A549 treated with AZD9567 at 1 μM for 4 hours (cell line): Measurements from ENCODE around the gene MPI. TPM values are rescaled to one million over a fixed set of nuclear protein-coding genes. Genes with fewer than 3 reads are reported as not detected.

Experiments used
- total RNA-seq: library from RNA; stranded (reverse); fragments of 200-300 nt; extraction: Qiagen RNA extraction; gene quantifications from 5 replicates; pipeline ENCODE4 v1.2.3, GENCODE V29; 2022; ENCODE audit not compliant: insufficient read depth

MPI gene, protein sequence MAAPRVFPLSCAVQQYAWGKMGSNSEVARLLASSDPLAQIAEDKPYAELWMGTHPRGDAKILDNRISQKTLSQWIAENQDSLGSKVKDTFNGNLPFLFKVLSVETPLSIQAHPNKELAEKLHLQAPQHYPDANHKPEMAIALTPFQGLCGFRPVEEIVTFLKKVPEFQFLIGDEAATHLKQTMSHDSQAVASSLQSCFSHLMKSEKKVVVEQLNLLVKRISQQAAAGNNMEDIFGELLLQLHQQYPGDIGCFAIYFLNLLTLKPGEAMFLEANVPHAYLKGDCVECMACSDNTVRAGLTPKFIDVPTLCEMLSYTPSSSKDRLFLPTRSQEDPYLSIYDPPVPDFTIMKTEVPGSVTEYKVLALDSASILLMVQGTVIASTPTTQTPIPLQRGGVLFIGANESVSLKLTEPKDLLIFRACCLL
- total RNA-seq: 24.8 to 33.8 TPM (median 31.8 TPM) in 5 replicates

DNA sequence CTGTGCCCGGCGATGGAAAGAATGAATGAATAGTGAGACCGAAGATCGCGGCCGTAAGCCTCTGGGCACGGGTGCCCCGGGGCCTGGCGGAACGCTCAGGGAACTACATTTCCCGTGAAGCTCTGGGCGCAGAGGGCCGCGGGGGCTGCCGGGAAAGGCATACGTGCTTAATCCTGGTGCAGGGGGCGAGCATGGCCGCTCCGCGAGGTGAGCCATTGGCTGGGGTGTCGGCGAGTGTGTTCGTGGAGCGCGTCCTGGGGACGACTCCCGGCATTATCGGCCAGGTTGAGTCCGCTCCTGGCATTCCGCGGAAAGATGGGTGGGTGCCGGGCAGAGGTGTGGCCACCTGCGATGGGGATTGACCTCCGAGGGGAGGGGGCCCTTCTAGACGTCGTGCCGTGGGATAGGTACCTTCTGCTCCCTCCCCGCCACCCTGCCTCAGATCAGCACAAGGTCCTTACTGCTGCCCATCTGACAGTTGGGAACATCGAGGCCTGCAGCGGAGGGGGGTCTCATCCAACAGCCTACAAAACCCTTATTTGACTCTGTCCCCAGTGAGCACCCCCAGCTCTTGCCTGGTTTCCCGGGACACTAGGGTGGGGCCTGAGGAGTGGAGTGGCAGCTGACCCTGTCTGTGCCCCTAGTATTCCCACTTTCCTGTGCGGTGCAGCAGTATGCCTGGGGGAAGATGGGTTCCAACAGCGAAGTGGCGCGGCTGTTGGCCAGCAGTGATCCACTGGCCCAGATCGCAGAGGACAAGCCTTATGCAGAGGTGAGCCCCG lies at the start of gene MPI:
Gene MPI, plus strand, starts transcription at position 160 of the 782 bp plus-strand sequence. Its CDS starts 32 bp downstream, at position 192.

DNA sequence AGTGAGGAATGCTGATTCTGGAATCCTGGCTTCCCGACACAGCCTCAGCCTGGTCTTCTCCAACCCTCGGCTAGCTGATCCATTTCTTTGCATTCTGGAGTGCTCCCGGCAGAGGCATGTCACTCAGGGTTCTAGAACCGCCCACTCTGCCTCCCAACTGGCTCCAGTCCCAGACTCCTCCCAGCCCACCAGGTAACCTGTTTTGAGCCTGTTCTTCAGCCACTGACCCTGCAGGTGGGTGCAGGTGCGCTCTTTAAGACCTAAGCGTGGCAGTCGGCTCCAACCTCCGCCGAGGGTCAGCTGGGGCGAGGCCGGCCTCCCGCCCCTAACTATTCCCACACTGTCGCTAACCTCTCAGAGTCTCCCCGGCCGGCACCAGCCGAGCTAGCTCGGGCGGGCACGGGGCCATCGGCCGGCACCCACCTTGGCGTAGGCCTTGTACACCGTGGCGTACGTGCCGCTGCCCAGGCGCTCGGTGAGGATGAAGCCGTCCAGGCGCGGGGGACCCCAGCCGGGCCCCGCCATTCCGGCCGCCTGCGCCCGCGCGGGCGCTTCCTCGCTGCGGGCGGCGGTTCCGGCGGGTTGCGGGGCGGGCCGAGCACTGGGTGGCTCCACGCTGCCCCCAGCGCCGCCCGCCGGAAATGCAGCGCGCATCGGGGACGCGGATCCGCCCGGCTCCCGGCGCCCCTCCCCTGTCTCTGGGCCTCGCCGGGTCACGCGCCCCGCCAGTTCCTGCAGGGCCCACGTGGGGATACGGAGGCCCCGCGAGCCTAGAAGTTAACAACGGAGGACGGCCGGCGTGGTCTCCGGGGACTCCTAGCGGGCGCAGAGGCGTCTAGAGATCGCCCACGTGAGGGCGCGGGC lies 47.0 kb upstream of the MPI start, which contains the start of gene ULK3:
Gene ULK3, minus strand, starts transcription at position 576 of the 864 bp plus-strand sequence. Its CDS starts 51 bp downstream, at position 525.

GRCh38 chr15:74873036-74873755 lies 16.6 kb upstream of the MPI start, which contains the start of gene SCAMP2:
TSS of gene SCAMP2 (minus strand) at chr15:74873365. CDS start at chr15:74873255, 110 bp downstream.

GRCh38 chr15:74906450-74907162 lies 16.8 kb downstream of the MPI start, which contains the start of gene FAM219B:
TSS of gene FAM219B (minus strand) at chr15:74906851. CDS start at chr15:74906800, 51 bp downstream.

DNA sequence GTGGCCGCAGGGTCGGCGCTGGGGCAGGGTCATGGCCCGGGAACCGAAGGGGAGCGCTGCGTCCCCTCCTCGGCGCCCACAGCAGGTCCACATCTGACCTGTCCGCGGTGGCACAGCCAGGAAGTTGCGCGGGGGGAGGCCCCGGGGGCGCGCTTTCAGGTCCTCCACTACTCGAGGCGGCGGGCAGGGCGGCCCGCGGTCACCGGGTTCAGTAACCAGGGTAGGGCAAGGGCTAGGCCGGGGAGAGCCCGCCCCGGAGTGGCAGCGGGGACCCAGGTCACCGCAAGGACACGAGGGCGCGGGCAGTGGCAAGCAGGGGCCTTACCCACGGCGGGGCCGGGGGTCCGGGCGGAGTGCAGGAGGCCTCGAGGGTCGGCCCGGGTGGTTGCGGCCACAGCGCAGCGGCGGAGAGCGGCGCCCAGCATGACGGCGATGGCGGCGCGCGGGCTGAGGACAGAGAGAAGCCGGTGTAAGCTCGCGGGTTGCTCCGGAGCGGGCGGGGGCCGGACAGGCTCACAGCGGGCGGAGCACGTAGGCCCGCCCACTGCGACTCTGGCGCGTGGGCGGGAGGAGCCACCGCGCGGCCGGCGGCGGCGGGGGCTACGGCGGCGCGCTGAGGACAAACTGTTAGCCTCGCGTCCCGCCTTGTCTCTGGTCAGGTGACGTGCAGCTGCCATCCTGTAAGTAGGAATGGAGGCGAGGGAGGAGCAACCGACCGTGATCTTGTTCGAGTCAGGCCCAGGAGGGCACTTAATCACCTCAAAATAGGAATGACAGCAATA lies 47.9 kb downstream of the MPI start, which contains the start of gene COX5A:
Gene COX5A, minus strand, starts transcription at position 484 of the 782 bp plus-strand sequence. Its CDS starts 59 bp downstream, at position 425.

Other genes with a start within 250 kb of the MPI start
- 18.9 to 23.7 TPM (median 20.1 TPM) in 5 replicates for gene EDC3, start 194.0 kb upstream of the MPI start, total RNA-seq
- gene CYP1A1, start 164.5 kb upstream of the MPI start, total RNA-seq: 1.2 to 3.9 TPM (median 1.7 TPM) in 5 replicates
- not detected in 5 replicates for gene CYP1A2, start 141.2 kb upstream of the MPI start, total RNA-seq
- gene CSK, start 108.0 kb upstream of the MPI start, total RNA-seq: 60.3 to 69.4 TPM (median 64.0 TPM) in 5 replicates
- gene LMAN1L, start 77.2 kb upstream of the MPI start, total RNA-seq: not detected in 5 replicates
- 0.06 to 0.11 TPM (median 0.07 TPM) in 3 of 5 replicates, not detected in the others for gene CPLX3, start 63.4 kb upstream of the MPI start, total RNA-seq
- gene ULK3, start 46.9 kb upstream of the MPI start, total RNA-seq: 24.1 to 42.4 TPM (median 39.7 TPM) in 5 replicates
- gene SCAMP2, start 16.7 kb upstream of the MPI start, total RNA-seq: 58.6 to 75.9 TPM (median 70.9 TPM) in 5 replicates
- gene FAM219B, start 16.8 kb downstream of the MPI start, total RNA-seq: 32.8 to 41.8 TPM (median 38.4 TPM) in 5 replicates
- gene COX5A, start 48.0 kb downstream of the MPI start, total RNA-seq: 549 to 606 TPM (median 573 TPM) in 5 replicates
- gene RPP25, start 66.7 kb downstream of the MPI start, total RNA-seq: 14.2 to 27.9 TPM (median 27.3 TPM) in 5 replicates
- 11.2 to 12.6 TPM (median 12.0 TPM) in 5 replicates for gene SCAMP5, start 105.5 kb downstream of the MPI start, total RNA-seq
- 16.0 to 20.1 TPM (median 17.6 TPM) in 5 replicates for gene PPCDC, start 133.5 kb downstream of the MPI start, total RNA-seq